ENCODE measurements around the gene KCNQ2.

DNA sequence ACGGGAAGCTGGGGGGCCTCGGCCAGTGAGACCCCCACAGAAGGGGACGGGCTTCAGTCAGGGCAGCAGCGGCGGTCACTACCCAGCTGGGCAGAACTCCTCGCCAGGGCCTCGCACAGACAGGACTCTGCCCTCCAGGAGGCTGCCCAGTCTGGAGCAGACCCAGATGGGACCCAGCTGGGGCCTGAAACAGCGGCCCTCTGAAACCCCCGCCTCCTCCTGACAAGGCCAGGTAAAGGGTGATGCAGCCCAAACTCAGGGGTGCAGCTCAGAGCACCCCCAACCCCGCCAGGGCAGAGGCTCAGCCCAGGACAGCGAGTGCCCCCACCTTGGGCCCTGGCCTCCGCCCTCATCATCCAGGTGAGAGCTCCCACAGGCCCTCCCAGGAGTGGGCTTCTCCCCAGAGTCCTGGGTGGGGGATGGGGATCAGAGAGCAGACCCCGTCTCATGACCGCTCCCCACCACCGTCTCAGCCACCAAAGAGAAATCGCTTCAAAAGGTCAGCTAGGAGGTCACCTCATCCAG lies 24.2 kb upstream of the KCNQ2 start:
- no peak for TF ChIP-seq EZH2 (IDR thresholded peaks at IDR 0.05; ENCODE audit: low read depth)
- TF ChIP-seq, protein P1, sequence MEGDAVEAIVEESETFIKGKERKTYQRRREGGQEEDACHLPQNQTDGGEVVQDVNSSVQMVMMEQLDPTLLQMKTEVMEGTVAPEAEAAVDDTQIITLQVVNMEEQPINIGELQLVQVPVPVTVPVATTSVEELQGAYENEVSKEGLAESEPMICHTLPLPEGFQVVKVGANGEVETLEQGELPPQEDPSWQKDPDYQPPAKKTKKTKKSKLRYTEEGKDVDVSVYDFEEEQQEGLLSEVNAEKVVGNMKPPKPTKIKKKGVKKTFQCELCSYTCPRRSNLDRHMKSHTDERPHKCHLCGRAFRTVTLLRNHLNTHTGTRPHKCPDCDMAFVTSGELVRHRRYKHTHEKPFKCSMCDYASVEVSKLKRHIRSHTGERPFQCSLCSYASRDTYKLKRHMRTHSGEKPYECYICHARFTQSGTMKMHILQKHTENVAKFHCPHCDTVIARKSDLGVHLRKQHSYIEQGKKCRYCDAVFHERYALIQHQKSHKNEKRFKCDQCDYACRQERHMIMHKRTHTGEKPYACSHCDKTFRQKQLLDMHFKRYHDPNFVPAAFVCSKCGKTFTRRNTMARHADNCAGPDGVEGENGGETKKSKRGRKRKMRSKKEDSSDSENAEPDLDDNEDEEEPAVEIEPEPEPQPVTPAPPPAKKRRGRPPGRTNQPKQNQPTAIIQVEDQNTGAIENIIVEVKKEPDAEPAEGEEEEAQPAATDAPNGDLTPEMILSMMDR (conservative IDR thresholded peaks at IDR 0.05), result no peak
